CD1c-positive myeloid dendritic cell (primary cell): ENCODE measurements around the gene ARMH3.
"Not testable (repeated sequence)": the region's sequence is repeated elsewhere in the genome, so short reads cannot be mapped to it uniquely, and the experiment has no call there.

Source experiments
- DNase-seq: peaks from one replicate; pipeline ENCODE4 v3.0.0-alpha.2; 2016; ENCODE audit errors: extremely low spot score

ARMH3 gene

DNA sequence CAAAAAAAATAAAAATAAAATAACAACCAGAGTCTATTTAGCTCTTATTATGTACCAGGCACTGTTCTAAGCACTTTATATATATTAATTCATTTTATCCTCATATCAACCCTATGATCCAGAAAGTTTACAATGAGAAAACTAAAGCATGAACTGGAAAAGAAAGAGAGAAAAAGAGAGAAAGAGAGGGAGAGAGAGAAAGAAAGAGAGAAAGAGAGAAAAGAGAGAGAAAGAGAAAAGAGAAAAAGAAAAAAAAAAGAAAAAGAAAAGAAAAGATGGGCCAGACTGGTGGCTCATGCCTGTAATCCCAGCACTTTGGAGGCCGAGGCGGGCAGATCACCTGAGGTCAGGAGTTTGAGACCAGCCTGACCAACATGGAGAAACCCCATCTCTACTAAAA lies 9.9 kb downstream of the ARMH3 start:
- no peak for DNase-seq

DNA sequence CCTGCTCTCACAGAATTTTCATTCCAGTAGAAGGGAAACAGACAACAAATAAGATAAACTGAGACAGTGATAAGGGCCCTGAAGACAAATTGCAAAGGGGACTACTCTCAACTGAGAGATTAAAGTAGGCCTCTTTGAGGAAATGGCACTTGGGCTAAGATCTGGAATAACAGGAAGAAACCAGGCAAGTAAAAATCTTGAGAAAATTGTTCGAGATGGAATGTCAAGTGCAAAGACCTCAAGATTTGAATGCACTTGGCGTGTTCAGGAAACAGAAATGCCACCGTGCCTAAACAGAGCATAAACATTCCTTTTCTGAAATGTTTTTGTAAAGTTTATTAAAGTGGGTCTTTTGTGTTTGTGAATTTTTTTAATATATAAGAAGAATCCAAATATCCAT lies 10.7 kb downstream of the ARMH3 start:
- DNase-seq = no peak

DNA sequence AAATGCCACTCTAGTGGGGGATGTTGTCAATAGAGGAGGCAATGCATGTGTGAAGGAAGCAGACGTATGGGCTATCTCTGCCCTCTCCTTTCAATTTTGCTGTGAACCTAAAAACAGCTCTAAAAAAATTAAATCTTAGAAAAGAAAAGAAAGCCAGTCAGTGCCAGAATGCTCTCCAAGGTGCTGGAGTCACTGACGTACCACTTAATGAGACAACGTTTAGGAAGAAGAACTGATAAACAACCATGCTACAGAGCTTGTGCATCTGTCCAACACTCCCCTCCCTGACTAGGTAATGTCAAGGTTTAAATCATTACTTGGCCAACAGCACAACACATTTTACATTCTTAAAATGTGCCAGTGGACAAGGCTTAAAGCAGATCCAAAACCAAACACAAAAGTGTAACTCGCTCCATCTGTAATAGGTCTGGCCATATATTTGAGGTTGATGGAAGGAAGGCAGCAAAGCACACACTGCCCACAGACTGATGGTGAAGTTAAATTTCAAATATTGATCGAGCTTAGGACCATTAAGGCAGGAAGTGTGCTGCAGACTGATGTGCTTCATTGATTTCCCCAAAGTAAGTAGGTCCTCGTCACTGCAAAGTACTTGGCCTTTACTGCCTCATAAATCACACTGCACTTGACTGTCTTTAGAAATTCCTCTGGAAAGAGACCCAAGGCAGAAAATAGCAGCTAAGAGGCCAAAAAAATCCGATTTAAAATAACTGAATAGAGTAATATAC lies 15.5 kb downstream of the ARMH3 start:
- no peak for DNase-seq

DNA sequence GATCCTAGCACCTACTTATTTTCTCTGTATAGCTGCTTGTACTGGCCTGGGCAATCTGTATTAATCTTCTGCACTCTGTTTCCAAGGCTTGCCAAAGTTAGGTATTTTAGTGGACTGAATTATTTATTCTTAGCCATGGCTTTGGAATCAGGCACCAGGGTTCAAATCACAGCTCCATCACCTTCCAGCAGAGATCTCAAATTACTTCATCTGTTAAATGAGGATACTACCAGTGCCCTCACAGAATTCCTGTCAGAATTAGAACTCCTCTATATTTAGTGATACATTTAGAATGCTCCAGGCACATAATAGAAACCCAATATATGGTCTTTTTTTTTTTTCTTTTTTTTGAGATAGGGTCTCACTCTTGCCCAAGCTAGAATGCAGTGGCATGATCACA lies 17.6 kb downstream of the ARMH3 start:
- DNase-seq = no peak

DNA sequence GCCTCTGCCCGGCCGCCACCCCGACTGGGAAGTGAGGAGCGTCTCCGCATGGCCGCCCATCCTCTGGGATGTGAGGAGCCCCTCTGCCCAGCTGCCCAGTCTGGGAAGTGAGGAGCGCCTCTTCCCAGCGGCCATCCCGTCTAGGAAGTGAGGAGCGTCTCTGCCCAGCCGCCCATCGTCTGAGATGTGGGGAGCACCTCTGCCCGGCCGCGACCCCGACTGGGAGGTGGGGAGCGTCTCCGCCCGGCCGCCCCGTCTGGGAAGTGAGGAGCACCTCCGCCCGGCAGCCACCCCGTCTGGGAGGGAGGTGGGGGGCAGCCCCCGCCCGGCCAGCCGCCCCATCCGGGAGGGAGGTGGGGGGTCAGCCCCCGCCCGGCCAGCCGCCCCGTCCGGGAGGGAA lies 20.2 kb downstream of the ARMH3 start:
- not testable (repeated sequence) for DNase-seq

DNA sequence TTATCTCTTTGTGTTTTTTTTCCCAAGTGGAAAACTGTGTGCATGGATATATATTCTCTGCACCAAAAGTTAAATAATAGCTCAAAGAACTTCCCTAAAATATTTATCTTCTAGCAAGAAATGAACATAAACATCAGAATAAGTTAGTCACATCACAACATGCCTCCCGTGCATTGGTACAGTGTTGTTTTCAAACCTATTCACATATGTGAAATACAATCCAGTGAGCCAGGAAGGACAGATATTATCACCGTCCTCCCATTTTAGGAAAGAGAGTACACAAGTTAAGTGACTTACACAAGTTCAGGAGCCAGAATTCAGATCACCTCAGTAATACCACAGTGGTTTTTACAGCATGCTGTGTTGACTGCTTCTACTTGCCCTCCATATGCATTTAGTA lies 22.2 kb downstream of the ARMH3 start:
- DNase-seq = no peak

DNA sequence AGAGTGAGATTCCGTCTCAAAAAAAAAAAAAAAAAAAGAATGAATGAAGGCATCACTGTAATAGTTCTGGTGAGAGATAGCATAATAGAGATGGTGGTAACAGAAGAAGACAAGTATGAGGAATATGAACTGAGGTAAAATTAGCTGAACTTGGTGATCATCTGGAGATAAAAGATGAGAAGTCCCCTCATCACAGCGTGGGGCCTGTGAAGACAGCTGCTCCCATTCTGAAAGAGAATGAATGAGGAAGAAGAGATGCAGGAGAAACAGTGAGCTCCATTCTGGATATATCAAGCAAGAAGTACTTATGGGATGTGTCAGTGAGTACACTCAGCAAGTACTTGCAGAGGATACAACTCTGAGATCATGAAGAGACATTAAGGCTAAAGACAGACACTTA lies 28.7 kb downstream of the ARMH3 start:
- DNase-seq = no peak

DNA sequence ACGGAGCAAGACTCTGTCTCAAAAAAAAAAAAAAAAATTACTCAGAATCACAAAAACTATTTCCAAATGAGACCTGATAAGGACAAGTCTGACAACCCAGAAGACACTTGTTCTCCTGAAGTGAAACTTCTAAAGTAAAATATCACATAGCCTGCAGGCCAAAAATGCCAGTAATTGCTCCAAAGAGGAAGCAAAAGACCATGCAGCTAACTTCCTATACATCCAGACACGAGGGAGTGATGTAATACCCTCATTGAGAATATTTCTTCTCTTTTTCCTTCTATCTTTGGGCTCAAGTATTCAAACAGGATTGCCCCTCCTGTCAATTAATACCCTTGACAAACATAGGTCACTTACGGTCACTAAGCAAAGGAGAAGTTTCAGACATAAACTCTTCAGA lies 31.2 kb downstream of the ARMH3 start:
- DNase-seq = peak; percentile 80

DNA sequence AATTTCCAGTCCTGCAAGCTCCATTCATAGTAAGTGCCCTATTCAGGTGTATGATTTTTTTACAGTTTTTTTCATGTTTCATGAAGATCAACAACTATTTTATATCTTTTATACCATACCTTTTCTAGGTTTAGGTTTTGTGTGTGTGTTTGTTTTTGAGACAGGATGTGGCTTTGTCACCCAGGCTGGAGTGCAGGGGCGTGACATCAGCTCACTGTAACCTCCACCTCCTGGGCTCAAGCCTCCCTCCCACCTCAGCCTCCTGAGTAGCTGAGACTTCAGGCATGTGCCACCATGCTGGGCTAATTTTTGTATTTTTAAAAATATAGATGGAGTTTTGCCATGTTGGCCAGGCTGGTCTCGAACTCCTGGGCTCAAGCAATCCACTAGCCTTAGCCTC lies 35.0 kb downstream of the ARMH3 start:
- DNase-seq = no peak

DNA sequence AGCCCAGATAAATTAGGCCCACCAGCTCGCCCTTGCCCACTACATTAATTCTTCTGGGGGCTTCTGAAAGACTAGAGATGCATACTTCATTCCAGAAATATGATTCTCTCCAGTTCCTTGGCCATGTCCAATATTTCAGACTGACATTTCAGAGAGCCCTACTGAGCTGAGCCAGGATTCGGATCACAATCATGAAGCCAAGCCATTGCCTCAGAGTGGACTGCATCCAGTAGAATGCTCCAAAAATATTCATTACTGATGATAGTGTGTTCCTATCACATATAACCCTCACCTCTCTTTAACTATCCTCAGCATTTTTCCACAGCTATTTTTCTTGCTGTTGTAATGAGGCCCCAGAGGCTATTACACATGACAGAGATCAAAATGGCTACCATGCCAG lies 38.7 kb downstream of the ARMH3 start:
- DNase-seq = no peak

DNA sequence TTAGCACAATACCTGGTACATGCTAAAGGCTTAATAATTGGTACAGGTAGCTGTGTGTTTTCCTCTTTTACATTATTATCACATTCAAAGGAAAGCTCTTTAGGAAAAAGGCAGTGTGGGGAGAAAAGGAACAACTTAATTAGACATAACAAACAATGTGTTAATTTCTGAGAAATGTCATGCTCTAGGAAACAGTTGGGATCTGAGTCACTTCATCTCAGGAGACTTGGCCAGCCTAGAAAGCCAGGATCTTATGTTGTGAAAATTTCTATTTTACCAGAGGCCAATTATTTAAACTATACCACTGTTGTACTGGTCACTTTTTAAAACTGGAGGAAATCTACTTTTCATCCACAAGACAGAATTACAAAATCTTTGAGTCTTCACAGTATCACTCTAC lies 39.6 kb downstream of the ARMH3 start:
- DNase-seq = no peak

DNA sequence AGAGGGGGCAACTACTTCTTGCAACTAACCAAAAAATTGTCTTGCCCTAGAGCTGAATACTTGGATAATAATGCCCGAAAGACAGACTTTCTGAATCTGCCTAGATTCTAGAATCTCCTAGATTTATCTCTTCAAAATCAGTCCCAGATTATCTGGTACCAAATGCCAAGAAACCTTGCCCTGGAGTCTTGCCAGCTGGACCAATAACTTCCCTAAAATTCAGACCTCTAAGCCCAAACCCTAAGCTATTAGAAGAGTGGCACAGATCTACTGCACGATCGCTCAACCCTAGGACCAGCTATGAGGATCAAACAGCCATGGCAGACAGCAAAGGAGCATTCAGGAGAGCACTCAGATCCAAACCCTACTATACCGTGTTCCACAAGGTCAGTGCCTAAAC lies 45.0 kb downstream of the ARMH3 start:
- DNase-seq = peak; percentile 32

DNA sequence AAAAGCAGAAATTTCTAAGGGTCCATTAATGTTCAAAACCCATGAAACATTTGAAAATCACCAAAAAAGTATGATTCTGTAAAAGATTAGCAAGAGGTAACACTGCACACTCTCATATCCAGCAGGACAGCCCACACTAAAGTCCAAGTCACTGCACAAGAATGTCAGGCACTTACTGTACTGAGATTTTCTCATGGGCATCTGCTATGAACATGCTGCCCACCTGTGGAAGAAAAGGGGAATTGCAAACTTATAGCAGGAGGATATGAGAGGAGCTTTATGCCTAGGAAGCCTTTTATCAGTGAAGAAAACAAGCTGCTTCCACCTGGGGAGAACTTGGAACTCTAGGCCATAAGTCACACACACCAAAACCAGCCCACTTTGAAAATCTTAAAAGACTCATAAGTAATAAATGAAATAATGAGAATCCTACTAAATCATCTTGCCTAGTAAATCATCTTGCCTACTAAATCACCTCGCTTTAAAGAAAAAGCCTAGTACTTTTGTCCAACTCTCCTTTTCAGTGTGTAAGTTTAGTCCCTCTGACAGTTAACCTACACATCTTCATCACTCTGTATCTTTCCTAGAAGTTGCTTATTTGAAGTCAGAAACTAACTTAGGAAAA lies 46.1 kb downstream of the ARMH3 start:
- DNase-seq = peak; percentile 80

DNA sequence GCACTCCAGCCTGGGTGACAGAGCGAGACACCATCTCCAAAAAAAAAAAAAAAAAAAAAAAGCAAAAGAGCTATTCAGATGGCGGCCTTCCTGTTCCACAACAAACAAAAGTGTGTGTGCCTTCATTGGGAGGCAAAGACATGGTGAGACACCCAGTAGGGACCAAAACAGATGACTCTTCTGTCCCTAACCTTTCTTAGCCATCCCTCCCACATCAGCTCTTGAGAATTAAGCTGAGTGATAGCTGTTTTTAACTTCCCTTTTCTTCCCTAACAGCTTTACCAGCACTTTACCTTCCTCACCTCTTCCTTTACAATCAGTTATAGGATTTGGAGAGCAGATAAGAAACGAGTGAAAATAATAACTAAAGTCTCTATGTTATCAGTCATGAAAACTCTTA lies 48.2 kb downstream of the ARMH3 start:
- DNase-seq = peak; percentile 70

DNA sequence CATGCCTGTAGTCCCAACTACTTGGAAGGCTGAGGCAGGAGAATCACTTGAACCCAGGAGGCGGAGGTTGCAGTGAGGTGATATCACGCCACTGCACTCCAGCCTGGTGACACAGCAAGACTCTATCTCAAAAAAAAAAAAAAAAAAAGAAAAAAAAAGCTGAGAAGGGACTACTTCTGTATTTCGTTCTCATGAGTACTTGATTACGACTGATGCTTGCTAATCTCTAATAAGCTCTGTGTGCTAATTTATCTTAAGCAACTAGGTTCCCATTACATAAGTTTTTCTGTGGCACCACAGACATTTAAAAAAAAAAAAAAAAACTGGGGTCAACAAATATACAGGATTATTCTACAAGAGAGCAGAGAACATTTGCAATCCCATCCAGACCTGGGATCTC lies 48.9 kb downstream of the ARMH3 start:
- DNase-seq = peak; percentile 42

DNA sequence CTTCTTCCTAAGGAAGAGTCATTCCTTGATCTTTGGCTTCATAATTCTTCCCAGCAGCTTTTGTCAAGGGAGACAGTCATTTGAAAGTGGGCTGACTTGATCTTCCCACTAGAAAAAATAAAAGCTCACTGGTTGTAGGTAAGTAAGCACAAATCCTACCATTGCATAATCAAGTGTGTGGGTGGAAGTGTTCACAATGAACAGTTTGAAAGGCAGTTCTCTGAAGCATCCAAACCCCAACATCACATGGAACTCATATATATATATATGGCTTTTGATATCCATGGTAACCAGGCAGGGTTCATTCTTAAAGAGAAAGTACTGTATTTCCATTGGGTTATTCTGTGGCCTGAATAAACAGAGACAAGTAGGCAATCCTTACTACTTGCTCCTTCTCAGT lies 51.6 kb downstream of the ARMH3 start:
- peak; percentile 82 for DNase-seq

DNA sequence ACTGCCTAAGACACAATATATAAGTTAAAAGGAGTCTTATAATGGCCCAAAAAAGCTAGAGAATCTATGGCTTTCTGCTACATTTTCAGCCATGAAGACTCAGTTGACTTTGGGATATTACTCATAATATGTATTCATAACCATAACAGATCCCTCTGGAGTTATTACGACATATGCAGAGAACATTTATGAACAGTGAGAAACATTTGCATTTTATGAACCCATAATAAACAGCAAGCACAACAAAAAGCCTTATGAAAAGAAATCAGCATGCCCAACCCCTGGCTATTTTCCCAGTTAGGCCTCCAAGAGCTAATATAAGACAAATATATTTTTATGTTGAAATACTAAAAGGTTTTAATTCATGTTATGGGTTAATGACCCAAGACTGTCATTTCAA lies 52.4 kb downstream of the ARMH3 start:
- peak; percentile 26 for DNase-seq

DNA sequence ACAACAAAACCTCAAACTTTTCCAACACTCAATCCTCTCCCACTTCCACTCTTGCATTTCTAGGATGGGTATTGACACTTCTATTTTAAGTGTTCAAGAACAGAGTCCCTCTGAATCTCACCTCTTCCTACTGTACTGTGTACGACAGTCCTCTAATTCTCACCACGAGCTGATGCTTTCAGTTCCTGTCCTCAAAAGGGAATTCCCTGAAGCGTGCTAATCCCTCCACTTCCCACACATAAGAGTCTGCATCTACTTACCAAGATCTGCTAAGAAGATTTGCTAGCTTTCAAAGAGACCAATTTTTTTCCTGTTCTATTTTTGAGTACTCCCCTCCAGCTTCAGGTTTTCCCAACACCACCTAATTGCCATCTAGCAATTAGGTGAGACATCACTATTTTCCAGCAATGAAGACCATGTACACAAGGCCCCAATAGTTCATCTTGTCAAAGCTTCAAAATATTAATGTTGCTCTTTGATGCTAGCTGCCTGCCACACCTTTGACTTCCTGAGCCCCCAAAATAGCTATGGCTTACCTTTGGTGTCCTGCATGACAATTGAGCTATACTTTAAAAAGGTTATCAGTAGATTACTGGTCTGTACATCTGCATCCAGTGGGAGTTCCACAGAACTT lies 54.4 kb downstream of the ARMH3 start:
- DNase-seq = peak; percentile 93

DNA sequence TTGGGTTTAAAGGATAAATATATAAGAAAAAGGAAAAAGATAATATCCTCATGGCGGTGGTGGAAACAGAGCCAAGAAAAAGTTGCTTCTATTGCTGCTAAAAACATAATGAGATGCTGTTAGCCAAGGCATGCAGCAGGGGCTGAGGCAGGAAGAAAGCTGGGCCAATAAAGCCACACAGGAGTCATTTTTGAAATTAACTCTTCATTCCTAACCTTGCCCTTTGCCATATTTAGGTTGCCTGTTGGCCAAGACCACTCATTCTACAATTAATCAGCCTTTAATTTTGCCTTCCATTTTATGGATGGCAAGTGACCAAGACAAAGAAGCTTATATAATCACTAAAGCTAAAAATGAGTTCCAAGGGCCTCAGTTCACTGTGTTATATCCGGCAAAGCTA lies 58.2 kb downstream of the ARMH3 start:
- DNase-seq = no peak

DNA sequence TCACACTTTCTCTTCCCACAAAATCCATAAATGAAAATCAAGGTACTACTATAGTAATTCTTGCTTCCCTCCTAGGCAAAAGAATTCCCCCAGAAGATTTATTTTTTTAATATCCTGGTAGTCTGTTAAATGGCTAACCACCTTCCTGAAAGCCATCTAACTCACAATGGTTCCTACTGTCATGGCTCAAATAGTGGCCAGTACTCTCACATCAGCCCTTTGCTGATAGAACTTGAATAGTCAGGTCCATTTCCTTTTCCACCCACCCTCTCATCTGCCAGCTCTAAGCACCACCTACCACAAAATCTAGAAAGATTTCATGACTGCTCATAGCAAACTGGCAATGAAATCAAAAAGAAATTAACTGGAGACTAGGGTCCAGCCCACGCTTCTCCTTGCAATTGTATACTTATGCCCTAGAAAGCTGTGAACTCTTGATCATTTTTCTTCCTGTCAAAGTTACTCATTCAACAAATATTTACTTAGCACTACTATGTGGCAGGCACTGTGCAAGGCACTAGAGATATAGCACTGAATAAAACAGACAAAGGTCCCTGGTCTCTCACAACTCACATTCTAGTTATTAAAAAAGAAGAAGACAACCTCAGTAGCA lies 60.4 kb downstream of the ARMH3 start:
- no peak for DNase-seq

DNA sequence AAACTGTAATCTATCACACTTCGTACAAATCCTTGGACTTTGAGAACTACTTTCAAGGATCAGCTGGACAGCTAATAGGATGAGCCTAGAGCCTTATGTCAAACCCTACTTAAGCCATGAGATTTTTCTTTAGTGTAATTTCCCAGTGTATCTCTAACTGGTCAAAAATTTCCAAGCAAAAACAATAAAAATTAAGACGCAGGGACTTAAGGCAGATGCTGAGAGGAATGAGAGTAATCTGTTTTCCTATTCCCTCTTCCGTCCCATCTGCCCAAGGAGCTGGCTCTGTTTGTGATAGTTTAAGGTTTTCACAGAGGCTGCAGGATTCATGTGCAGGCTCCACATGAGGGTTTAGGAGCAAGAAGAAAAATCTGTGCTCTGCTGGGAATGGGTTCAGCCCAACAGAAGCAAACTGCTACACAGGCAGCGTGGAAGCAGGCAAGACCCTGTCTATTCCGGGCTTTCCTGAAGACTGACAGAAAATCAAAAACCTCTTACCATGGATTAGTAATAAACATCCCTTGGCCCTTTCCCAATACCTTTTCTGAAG lies 62.2 kb downstream of the ARMH3 start:
- DNase-seq = no peak

DNA sequence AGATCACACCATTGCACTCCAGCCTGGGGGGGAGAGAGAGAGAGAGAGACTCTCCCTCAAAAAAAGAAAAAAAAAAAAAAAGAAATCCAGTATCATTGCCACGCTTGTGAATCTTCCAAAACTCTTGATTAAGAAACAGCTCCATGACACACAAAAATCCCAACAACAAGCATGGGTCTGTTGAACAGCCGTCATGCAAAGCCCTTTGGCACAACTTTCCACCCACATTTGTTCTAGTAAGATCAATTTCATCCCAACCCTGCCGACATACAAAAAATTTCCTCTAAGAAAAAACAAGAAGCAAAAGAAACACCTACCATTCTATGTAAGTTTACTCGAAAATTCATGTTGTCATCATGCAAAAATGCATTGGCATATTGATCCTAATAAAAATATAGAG lies 62.8 kb downstream of the ARMH3 start:
- DNase-seq = no peak

DNA sequence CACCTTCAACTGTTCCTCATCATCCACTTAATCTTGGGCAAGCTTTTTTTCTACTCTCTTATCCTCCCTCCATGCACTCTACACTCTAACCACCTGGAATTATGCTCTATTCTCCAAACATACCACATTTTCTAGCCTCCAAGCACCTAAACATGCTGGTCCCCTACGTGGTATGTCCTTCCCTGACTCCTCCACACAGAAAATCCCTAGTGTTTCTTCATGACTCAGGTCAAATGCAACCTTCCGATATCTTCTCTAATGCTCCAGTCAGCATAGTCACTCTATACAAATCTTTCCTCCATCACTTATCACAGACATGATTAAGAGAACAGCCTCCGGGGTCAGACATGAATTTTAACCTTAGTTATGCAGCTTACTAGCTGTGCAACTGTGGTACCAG lies 68.8 kb downstream of the ARMH3 start:
- no peak for DNase-seq
